NAMALWA (cell line): ENCODE measurements around the gene FBRSL1.

Experiments used
- DNase-seq: peaks from one replicate; pipeline ENCODE4 v3.0.0-alpha.2; 2015; ENCODE audit warnings: low spot score

The FBRSL1 gene

GRCh38 chr12:132542661-132543060, 52.7 kb downstream of the FBRSL1 start:
- DNase-seq, result no peak

- DNase-seq, result no peak
These were observed 53.5 kb downstream of the FBRSL1 start for GRCh38 chr12:132543298-132544079.

- no peak for DNase-seq
These were observed 54.1 kb downstream of the FBRSL1 start for GRCh38 chr12:132544080-132544397.

- DNase-seq, result no peak
These were observed 54.5 kb downstream of the FBRSL1 start for GRCh38 chr12:132544498-132544897.

DNA sequence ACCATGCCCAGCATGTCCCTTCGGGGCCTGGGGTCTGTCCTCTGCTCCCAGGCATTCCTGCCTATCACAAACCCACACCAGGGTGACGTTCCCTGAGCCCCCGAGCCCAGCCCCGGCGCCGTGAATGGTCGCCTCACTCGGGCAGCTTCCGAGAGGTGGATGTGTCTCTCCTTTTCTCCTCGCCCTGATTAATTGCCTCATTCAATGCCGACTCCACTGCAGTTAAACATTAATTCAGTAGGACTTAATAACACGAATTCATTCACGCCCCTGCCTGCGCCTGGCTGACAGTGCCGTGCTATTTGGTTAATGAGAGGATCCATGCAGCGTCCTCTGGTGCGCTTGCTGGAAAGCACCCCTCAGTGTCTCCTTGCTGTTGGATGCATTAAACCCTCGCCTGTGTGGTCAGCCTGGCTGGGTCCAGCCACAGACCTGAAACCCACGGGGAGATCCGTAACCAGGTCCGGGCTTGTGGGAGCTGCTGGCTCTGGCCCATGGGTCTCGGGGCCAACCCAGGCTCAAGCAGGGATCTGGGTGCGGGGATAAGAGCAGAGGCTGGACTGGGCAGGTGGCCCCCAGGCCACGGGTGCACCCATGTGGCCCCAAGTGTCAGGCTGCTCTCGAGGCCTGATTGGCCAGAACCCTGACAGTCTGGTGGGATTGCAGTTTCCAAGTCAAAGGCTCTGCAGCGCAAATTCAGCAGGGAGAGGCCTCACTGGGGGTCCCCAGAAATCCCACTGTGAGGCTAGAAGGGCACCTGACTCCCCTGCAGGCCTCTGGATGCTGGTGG, 55.4 kb downstream of the FBRSL1 start:
- no peak for DNase-seq

DNA sequence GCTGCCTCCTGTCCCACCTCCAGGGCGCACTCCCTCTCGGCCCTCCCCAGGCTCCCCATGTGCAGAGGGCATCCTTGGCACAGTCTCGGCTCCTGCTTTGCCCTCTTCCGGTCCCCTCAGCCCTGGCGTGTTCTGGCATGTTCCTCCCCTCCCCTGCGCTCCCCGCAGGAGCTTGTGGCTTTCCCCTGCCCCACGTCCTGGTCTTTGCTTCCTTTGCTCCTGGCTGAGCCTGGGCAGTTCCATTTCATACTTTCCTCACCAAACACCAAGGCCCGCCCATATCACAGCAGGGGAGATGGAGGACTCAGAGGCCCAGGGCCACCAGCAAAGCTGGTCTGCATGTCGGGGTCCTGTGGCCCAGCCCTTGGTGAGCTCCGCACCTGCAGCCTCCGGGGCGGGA, 56.0 kb downstream of the FBRSL1 start:
- DNase-seq, result no peak

- no peak for DNase-seq
These were observed 56.7 kb downstream of the FBRSL1 start for GRCh38 chr12:132546647-132547046.

DNA sequence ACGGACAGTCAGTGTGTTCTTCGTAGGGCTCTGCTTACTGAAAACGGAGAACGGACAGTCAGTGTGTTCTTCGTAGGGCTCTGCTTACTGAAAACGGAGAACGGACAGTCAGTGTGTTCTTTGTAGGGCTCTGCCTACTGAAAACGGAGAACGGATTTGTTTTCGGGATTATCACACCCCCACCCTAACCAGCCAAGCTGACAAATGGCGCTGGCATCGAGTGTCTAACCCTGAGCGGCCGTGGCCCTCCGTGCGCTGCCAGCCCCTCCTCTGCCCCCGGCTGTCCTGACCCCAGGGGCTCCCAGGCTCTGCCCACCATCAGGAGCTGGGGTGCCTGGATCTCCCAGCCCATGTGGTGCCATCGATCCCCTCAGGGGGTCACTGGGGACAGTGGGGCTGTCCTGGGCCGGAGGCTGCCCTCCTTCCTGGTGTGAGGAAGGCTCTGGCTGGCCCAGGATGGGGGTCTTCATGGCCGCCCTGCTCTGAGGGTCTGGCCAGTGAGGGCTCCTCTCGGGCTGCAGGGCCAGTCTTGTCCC, 57.3 kb downstream of the FBRSL1 start:
- no peak for DNase-seq

DNA sequence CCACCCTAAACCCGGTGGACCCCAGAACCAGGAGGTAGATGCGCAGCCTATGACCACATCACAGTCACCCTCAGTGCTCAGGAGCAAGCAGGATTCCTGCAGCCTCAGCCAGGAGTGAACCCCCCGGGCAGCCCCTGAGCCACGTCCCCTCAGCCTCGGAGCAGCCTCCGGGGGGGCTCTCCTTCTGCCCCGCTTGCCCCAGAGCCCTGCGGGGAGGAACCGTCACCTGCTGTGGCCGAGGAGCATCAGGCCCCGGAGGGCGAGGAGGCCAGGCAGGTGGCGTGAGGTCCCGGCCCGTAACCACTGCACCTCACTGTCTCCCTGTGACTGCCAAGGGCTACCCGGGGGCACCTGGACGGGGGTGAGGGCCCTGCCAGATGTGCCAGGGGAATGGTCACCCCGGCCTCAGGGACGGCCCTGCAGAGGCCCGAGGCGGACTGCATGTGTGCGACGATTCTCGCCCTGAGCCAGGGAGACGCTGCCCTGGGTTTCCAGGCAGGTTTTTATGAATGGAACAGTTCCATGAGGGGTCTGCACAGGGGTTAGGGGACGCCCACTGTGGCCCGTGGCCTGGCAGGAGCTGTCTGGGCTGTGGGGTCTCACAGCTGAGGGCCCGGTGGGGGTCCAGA, 58.6 kb downstream of the FBRSL1 start:
- no peak for DNase-seq

DNA sequence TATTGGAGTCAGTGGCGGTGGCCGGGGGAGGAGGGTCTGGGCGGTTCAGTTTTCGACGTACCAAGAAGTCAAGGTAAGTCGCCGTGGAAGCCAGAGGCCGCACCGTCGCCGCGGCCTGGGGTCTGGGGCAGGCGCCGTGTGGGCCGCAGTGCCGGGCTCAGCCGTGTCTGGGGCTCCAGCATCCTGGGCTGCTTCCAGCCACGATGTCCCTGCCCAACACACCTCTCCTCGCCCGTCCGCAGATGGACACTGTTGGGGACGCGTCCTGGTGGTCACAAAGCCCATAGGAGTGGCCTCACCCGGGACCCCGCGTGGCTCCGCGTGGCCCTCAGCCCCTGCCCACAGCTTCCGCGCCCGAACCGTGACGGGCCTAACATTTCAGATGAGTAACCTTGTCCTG, 59.1 kb downstream of the FBRSL1 start:
- DNase-seq, result no peak

DNA sequence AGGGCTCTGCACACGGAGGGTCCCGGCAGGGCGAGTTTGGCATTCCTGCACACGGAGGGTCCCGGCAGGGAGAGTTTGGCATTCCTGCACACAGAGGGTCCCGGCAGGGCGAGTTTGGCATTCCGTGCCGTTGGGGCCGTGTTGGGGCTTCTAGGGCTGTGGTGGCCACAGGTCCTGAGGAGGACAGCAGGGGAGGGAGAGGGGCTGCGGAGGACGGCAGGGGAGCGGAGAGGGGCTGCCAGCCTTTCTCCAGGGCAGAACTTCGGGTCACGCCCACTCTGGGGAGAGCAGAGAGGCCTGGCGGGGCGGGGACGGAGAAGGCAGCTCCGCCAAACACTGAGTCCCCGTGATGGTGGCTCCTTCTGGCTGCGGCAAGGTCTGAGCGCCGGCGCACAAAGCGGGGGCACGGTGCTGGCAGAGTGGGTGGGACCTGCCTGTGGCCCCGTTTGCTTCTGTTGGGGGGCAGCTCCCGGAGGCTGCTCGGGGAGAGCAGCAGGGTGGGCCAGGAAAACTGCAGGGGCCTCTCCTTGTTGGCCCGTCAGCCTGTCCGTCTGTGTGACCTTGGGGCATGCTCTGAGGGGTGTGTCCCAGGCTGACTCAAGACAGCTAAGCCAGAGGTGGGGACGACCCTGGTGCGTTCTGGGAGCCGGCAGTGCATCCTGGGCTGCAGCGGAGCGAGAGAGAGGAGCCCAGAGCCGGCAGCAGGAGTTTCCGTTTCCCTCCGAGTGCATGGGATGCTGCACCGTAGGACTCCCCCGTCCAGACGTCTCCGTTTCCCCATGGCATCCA, 60.3 kb downstream of the FBRSL1 start:
- DNase-seq, result no peak

DNA sequence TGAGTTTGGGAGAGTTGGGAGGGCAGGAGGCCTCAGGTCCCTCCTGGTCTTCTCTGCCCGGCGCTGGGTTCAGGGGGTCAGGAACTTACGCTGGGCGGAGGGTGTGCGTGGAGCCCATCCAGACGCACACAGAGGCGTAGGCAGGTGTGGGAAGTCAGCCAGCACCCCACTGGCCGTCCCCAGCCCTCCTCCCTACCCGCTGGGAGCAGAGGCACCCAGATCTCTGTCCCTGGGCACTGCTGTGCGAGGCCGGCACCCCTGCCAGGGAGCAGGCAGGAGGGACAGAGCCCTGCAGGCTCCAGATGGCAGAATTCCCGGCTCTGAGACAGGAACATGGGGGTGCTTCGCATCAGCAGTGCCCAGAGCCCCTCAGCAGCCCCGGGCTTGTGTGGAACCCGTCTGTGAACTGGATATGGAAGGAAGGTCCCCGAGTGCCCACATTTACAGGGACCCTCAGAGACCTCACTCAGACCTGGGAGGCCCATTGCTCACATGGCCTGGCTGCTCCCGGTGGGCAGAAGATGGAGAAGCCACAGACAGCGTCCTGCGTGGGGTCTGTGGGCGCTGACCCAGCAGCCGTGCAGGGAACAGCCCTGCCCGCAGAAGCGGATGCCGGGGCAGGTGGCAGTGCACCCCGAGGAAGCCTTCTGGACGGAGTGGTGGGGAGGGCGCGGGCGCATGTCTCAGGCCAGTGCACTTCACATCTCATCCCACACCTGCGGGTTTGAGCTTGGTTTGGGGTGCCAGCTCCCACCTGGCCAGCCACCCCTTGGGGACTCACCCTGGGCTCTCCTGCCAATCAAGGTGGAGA, 61.1 kb downstream of the FBRSL1 start:
- DNase-seq, result no peak

- DNase-seq, result no peak
These were observed 61.7 kb downstream of the FBRSL1 start for GRCh38 chr12:132551641-132552031.

- DNase-seq, result peak; percentile 63
These were observed 65.1 kb downstream of the FBRSL1 start for GRCh38 chr12:132554845-132555630.

- DNase-seq, result no peak
These were observed 65.7 kb downstream of the FBRSL1 start for GRCh38 chr12:132555686-132556085.

- DNase-seq, result no peak
These were observed 66.3 kb downstream of the FBRSL1 start for GRCh38 chr12:132556216-132556615.

DNA sequence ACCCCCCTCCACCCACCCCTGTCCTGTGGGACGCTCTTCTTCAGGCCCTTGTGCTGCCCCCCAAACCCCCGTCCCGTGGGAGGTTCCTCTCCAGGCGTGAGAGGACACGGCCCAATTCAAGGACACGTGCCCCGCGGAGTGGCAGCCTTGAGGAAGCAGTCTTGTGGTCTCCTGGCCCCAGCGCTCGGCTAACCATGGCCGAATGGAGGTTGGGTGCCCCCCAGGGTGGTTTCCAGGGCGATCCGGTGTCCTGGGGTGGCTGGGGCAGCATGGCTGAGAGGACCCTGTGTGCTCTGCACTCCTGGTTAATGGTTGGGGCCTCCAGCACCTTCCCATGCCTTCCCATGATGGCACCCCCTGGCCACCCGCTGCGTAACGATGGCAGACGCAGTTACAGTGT, 66.8 kb downstream of the FBRSL1 start:
- DNase-seq, result no peak

- no peak for DNase-seq
These were observed 67.5 kb downstream of the FBRSL1 start for GRCh38 chr12:132557291-132558015.

- no peak for DNase-seq
These were observed 68.3 kb downstream of the FBRSL1 start for GRCh38 chr12:132558042-132558856.
